GM12873 (cell line): ENCODE results near the gene IER5L.

Source experiments
- TF ChIP-seq, protein P1 (sequence below): IDR thresholded peaks from 2 replicates; pipeline ENCODE4 v1.5.1; 2012; ENCODE audit warnings: low read depth, mild to moderate bottlenecking, moderate library complexity, low read length, control low read depth; ENCODE audit not compliant: insufficient read depth; ENCODE audit errors: missing control alignments

Gene IER5L

GRCh38 chr9:129202613-129203555 is 24.8 kb upstream of the IER5L start:
- TF ChIP-seq, protein P1, sequence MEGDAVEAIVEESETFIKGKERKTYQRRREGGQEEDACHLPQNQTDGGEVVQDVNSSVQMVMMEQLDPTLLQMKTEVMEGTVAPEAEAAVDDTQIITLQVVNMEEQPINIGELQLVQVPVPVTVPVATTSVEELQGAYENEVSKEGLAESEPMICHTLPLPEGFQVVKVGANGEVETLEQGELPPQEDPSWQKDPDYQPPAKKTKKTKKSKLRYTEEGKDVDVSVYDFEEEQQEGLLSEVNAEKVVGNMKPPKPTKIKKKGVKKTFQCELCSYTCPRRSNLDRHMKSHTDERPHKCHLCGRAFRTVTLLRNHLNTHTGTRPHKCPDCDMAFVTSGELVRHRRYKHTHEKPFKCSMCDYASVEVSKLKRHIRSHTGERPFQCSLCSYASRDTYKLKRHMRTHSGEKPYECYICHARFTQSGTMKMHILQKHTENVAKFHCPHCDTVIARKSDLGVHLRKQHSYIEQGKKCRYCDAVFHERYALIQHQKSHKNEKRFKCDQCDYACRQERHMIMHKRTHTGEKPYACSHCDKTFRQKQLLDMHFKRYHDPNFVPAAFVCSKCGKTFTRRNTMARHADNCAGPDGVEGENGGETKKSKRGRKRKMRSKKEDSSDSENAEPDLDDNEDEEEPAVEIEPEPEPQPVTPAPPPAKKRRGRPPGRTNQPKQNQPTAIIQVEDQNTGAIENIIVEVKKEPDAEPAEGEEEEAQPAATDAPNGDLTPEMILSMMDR, result no peak

DNA sequence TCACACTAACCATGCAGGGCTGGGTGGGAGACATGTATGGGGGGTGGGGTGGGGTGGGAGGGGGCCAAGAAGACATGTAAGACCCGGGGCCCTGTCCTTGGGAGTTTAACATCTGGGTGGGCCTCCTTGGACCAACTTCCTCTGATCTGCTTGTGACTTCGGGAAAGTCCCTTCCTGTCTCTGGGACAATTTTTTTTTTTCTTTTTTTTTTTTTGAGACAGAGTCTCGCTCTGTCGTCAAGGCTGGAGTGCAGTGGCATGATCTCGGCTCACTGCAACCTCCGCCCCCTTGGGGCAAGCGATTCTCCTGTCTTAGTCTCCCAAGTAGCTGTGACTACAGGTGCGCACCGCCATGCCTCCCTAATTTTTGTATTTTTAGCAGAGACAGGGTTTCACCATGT is 23.8 kb upstream of the IER5L start:
- TF ChIP-seq, protein P1, result no peak

- TF ChIP-seq, protein P1, result no peak
These were observed 23.2 kb upstream of the IER5L start for GRCh38 chr9:129201289-129201688.

GRCh38 chr9:129200255-129200654 is 22.2 kb upstream of the IER5L start:
- TF ChIP-seq, protein P1, result no peak

- TF ChIP-seq, protein P1, result no peak
These were observed 21.0 kb upstream of the IER5L start for GRCh38 chr9:129199044-129199435.

- TF ChIP-seq, protein P1, result no peak
These were observed 20.4 kb upstream of the IER5L start for GRCh38 chr9:129198319-129199043.

- TF ChIP-seq, protein P1, result no peak
These were observed 19.9 kb upstream of the IER5L start for GRCh38 chr9:129197978-129198318.
